Measurements from ENCODE around the gene SPECC1L.

DNA sequence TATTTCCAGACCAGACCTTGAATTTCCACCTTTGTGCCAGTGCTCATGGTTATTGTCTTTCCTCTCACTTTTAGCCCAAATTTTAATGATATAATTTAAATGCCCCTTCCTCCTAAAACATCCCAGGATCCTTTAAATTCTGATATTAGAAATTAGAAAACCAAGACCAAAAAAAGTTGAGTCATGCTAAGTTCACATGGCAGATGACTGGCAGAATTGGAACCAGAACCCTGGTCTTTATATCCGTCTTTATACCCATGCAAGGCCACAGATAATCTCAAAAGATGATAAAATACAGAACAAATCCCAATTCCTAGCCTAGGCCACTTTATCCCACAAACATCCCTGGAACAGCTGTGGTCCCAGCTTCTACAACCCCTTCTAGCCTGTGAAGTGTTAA, 183.2 kb downstream of the SPECC1L start:
- TF ChIP-seq POLR2A (IDR thresholded peaks at IDR 0.05; ENCODE audit: low read length) (no peak), GATA1 (IDR thresholded peaks at IDR 0.05; ENCODE audit: low read depth, low read length) (no peak)
